Right lobe of liver (tissue), 4 donors: ENCODE results near the gene PDK2.

Experiments
- POLR2A ChIP-seq: fragments of 450-650 bp; IDR thresholded peaks from one replicate; pipeline ENCODE4 v1.6.1; 2017; ENCODE audit warnings: antibody characterized with exemption, mild to moderate bottlenecking
- TF ChIP-seq, protein P1 (sequence below), 4 donors: fragments of 200-600 bp in 3 of 4; fragments of 450-650 bp in 1 of 4; IDR thresholded peaks; one replicate each; pipeline versions ENCODE4 v1.5.1 to v1.8.0; 2016 to 2022; ENCODE audit warnings: antibody characterized with exemption in 4 of 4, mild to moderate bottlenecking in 2 of 4
- donor health status: DM: no; HTN: no; CAD: no.
- donor health status: DM: no; HTN: no; CAD: no.
- donor health status: DM: no; HTN: yes; CAD: no.

GRCh38 chr17:50123649-50124349 is 28.6 kb downstream of the PDK2 start:
- no peak for TF ChIP-seq POLR2A
- TF ChIP-seq, protein P1, sequence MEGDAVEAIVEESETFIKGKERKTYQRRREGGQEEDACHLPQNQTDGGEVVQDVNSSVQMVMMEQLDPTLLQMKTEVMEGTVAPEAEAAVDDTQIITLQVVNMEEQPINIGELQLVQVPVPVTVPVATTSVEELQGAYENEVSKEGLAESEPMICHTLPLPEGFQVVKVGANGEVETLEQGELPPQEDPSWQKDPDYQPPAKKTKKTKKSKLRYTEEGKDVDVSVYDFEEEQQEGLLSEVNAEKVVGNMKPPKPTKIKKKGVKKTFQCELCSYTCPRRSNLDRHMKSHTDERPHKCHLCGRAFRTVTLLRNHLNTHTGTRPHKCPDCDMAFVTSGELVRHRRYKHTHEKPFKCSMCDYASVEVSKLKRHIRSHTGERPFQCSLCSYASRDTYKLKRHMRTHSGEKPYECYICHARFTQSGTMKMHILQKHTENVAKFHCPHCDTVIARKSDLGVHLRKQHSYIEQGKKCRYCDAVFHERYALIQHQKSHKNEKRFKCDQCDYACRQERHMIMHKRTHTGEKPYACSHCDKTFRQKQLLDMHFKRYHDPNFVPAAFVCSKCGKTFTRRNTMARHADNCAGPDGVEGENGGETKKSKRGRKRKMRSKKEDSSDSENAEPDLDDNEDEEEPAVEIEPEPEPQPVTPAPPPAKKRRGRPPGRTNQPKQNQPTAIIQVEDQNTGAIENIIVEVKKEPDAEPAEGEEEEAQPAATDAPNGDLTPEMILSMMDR (IDR thresholded peaks at IDR 0.05), result no peak
